Spleen (tissue), 11 donors: ENCODE results near the gene UNC5CL. TPM values are rescaled to one million over a fixed set of nuclear protein-coding genes. Genes with fewer than 3 reads are reported as not detected.

Source experiments
- DNase-seq: peaks from one replicate; pipeline ENCODE4 v3.0.0-alpha.2; 2020
- H3K27ac ChIP-seq, 8 donors: fragments of 200-600 bp; sonication (generic) in 7 of 8; 1 replicate in 4 of 8; 2 replicates in 4 of 8; pipeline versions ENCODE4 v1.5.0 to v1.8.0; 2016 to 2021; ENCODE audit warnings: inconsistent platforms in 4 of 8, mild to moderate bottlenecking in 4 of 8, moderate library complexity in 1 of 8
- H3K27me3 ChIP-seq, 7 donors: fragments of 200-600 bp; sonication (generic) in 6 of 7; replicated peaks in 1 of 7; 1 replicate in 4 of 7; 2 replicates in 3 of 7; pipeline versions ENCODE4 v1.5.0 to v1.8.0; 2016 to 2021; ENCODE audit warnings: inconsistent platforms in 3 of 7, mild to moderate bottlenecking in 1 of 7
- H3K36me3 ChIP-seq, 6 donors: fragments of 200-600 bp; sonication (generic) in 5 of 6; 1 replicate in 4 of 6; 2 replicates in 2 of 6; pipeline versions ENCODE4 v1.5.0 to v1.8.0; 2016 to 2021; ENCODE audit warnings: inconsistent platforms in 2 of 6
- H3K4me1 ChIP-seq, 6 donors: fragments of 200-600 bp; sonication (generic) in 5 of 6; 1 replicate in 3 of 6; 2 replicates in 3 of 6; pipeline versions ENCODE4 v1.5.0 to v1.8.0; 2016 to 2021; ENCODE audit warnings: inconsistent platforms in 3 of 6
- H3K4me3 ChIP-seq, 8 donors: fragments of 200-600 bp; sonication (generic) in 7 of 8; 1 replicate in 4 of 8; 2 replicates in 4 of 8; pipeline versions ENCODE4 v1.5.0 to v1.8.0; 2016 to 2021; ENCODE audit warnings: inconsistent platforms in 4 of 8, mild to moderate bottlenecking in 4 of 8, moderate library complexity in 2 of 8
- H3K9me3 ChIP-seq, 8 donors: fragments of 200-600 bp; sonication (generic) in 7 of 8; 1 replicate in 4 of 8; 2 replicates in 4 of 8; pipeline versions ENCODE4 v1.5.0 to v1.8.0; 2016 to 2021; ENCODE audit warnings: inconsistent platforms in 4 of 8
- CTCF ChIP-seq, 11 experiments: fragments of 200-600 bp in 7 of 11; fragments of 450-650 bp in 4 of 11; sonication (generic) in 4 of 11; IDR thresholded peaks in 8 of 11; conservative IDR thresholded peaks in 3 of 11; 1 replicate in 7 of 11; 2 replicates in 4 of 11; pipeline versions ENCODE4 v1.4.0 to v1.8.0; 2016 to 2021; ENCODE audit warnings: antibody characterized with exemption in 11 of 11, inconsistent platforms in 4 of 11, mild to moderate bottlenecking in 1 of 11
- POLR2A ChIP-seq, 3 donors: fragments of 450-650 bp; IDR thresholded peaks; one replicate each; pipeline ENCODE4 v1.5.1; 2017; ENCODE audit warnings: antibody characterized with exemption in 3 of 3, mild to moderate bottlenecking in 1 of 3
- POLR2AphosphoS5 ChIP-seq, 3 donors: sonication (generic); formaldehyde crosslinking; IDR thresholded peaks; one replicate each; pipeline ENCODE4 v1.5.1; 2017; ENCODE audit warnings: antibody characterized with exemption in 3 of 3
- WGBS, 5 donors: extraction: QIAGEN DNeasy Blood & Tissue Kit in 3 of 5; methylation state at CpG; one replicate each; pipeline versions ENCODE4 v1.1.5 to v1.1.7; 2013 to 2018; 5-methylcytosine and 5-hydroxymethylcytosine counted together
- intact Hi-C: fragments of 100-400 bp; cut with DNase I; formaldehyde crosslinking; loops from one replicate; pipeline ENCODE4 v1.15.0; 2023; ENCODE audit warnings: low total_unique reads
- polyA plus RNA-seq, 3 donors: library from polyadenylated mRNA; stranded (reverse); fragments of 200-250 nt; gene quantifications; one replicate each; pipeline ENCODE4 v1.2.1, GENCODE V29; 2013
- total RNA-seq, 7 donors: library from RNA; depleted of rRNA in 3 of 7; stranded (reverse); fragments of >200 nt in 3 of 7; fragmentation: NEBNext Ultra II Directional in 4 of 7; extraction: Animal tissue kit (Norgen Biotek cat#: 25700) in 4 of 7; gene quantifications; one replicate each; pipeline versions ENCODE4 v1.1.0 to v1.2.1, GENCODE V29; 2016 to 2021
- donor health status: healthy with polysubstance abuse.
- donor health status: DM: no; HTN: no; CAD: no; lungs with moderate emphysema.
- donor health status: DM: no; HTN: no; CAD: no.
- donor health status: Bipolar disorder and iron deficiency.
- donor health status: healthy.
- donor health status: DM: no; HTN: no; CAD: no.
- donor health status: DM: yes; HTN: yes; CAD: no.

Gene UNC5CL
- total and polyA plus RNA-seq, 10 donors, result 1.4 to 3.9 (median 2.7) TPM

- 67 to 73% (median 71%) methylated on average over 6 of the region's 6 CpGs for WGBS, 5 donors
- H3K27ac ChIP-seq, result no peak overlapping the region
Measured at GRCh38 chr6:41040101-41040939, 1.3 kb upstream of the UNC5CL start.

GRCh38 chr6:41038205-41038604 is 816 bp downstream of the UNC5CL start:
- DNase-seq, result no peak
- TF ChIP-seq POLR2AphosphoS5 (IDR thresholded peaks at IDR 0.05) (no peak), CTCF (IDR thresholded peaks at IDR 0.05 in 8 of 11, conservative IDR thresholded peaks at IDR 0.05 in 3 of 11) (no peak), POLR2A (IDR thresholded peaks at IDR 0.05) (no peak)
- 82 to 96% (median 89%) methylated on average over 3 of the region's 3 CpGs for WGBS, 5 donors
- Histone ChIP-seq H3K27ac (no peak overlapping the region), H3K4me1 (no peaks in the 10 kb centered on the region), H3K27me3 (no peaks in the 10 kb centered on the region), H3K9me3 (no peaks in the 10 kb centered on the region), H3K4me3 (no peak overlapping the region), H3K36me3 (peaks cover 0 to 13% (median 0%) of the 10 kb centered on the region in 6 donors)
- intact Hi-C loops, result no loop called here

More at GRCh38 chr6:41040101-41040939, 1.3 kb upstream of the UNC5CL start:
- TF ChIP-seq POLR2AphosphoS5 (IDR thresholded peaks at IDR 0.05) (no peak), CTCF (IDR thresholded peaks at IDR 0.05 in 8 of 11, conservative IDR thresholded peaks at IDR 0.05 in 3 of 11) (no peak), POLR2A (IDR thresholded peaks at IDR 0.05) (no peak)
- no peak for DNase-seq
- Histone ChIP-seq H3K27me3 (no peaks in the 10 kb centered on the region), H3K4me3 (no peak overlapping the region), H3K9me3 (no peaks in the 10 kb centered on the region), H3K4me1 (no peaks in the 10 kb centered on the region), H3K36me3 (peaks cover 0 to 10% (median 0%) of the 10 kb centered on the region in 6 donors)
- intact Hi-C loops, result no loop called here

DNA sequence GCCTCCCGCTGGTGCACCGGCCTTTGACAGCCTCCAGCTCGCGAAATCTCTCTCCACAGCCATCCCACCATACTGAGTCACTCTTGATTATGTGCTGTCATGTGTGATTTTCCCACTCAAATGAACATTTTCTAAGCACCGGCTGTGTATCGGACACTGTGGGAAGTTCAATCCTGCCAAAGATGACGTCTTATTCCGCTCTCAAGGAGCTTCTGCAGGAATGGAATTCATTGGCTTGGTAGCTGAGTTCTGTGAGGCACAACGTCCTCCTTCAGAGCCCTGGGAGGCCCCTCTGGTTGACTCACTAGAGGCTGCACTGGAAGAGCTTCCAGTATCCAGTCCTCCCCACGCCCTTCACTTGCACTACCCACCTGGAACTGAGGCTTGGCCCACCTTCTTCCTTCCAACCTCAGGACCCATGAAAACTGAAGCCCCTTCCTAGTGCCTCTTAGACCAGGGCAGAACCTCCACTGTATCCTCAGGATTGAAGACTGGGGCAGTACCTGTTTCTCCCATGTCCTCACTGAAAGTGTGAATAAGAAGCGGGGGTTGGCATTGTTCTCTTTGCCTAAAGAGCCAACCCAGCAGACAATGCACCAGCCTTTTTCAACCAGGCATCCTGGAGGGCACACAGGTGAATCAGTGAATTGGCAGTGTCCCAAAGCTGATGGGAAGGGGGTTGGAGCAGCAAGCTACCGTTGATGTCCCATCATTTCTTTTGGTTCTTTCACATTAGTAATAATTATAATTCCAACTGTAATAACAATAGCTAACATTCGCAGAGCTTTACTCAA is 1.7 kb downstream of the UNC5CL start:
- Histone ChIP-seq H3K36me3 (peaks cover 0 to 6% (median 0%) of the 10 kb centered on the region in 6 donors), H3K9me3 (no peaks in the 10 kb centered on the region), H3K27me3 (no peaks in the 10 kb centered on the region), H3K27ac (no peak overlapping the region), H3K4me3 (no peak overlapping the region), H3K4me1 (no peaks in the 10 kb centered on the region)
- intact Hi-C loops, result no loop called here
- DNase-seq, result no peak
- no peak for TF ChIP-seq POLR2AphosphoS5 (IDR thresholded peaks at IDR 0.05)
- TF ChIP-seq CTCF (IDR thresholded peaks at IDR 0.05 in 8 of 11, conservative IDR thresholded peaks at IDR 0.05 in 3 of 11), result no peak
- TF ChIP-seq POLR2A (IDR thresholded peaks at IDR 0.05), result no peak
- WGBS, 5 donors, result 83 to 92% (median 87%) methylated on average over 13 of the region's 13 CpGs

DNA sequence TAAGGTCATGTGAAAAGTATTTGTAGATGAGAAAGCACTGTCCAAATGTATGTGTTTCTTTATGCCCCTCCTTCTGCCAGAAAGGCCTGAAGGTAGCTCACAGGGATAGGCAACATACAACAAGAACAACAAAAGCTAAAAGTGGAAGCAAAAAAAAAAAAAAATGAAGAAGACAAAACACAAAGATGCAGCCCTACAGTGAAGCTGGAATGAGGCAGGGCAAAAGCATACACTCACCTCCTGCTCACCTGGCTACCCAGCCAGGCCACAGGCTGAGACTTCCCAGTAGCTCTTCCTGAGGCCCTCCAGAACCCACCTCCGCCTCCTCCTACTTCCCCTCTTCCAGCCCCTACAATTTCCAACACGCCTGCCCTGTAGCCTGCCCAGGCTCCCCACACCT is 2.4 kb downstream of the UNC5CL start:
- DNase-seq, result no peak
- no peak overlapping the region for H3K4me3 ChIP-seq
- H3K36me3 ChIP-seq, result peaks cover 0 to 3% (median 0%) of the 10 kb centered on the region in 6 donors
- intact Hi-C loops, result no loop called here
- TF ChIP-seq CTCF (IDR thresholded peaks at IDR 0.05 in 8 of 11, conservative IDR thresholded peaks at IDR 0.05 in 3 of 11) (no peak), POLR2AphosphoS5 (IDR thresholded peaks at IDR 0.05) (no peak), POLR2A (IDR thresholded peaks at IDR 0.05) (no peak)
- no peak overlapping the region for H3K27ac ChIP-seq
- H3K4me1 ChIP-seq, result no peaks in the 10 kb centered on the region
- H3K9me3 ChIP-seq, result no peaks in the 10 kb centered on the region
- 73 to 99% (median 89%) methylated on average over 2 of the region's 2 CpGs for WGBS, 5 donors
- H3K27me3 ChIP-seq, result no peaks in the 10 kb centered on the region
